ENCODE data around the gene VWA2. TPM values are rescaled to one million over a fixed set of nuclear protein-coding genes. Genes with fewer than 3 reads are reported as not detected.
"Not testable (repeated sequence)": the region's sequence is repeated elsewhere in the genome, so short reads cannot be mapped to it uniquely, and the experiment has no call there.

VWA2 gene
- total RNA-seq, 1 donor from 2014 or later, result 3.5 TPM

- no peak for DNase-seq (ENCODE audit: low read depth)
Observed at GRCh38 chr10:114319406-114320248, 80.6 kb downstream of the VWA2 start.

DNA sequence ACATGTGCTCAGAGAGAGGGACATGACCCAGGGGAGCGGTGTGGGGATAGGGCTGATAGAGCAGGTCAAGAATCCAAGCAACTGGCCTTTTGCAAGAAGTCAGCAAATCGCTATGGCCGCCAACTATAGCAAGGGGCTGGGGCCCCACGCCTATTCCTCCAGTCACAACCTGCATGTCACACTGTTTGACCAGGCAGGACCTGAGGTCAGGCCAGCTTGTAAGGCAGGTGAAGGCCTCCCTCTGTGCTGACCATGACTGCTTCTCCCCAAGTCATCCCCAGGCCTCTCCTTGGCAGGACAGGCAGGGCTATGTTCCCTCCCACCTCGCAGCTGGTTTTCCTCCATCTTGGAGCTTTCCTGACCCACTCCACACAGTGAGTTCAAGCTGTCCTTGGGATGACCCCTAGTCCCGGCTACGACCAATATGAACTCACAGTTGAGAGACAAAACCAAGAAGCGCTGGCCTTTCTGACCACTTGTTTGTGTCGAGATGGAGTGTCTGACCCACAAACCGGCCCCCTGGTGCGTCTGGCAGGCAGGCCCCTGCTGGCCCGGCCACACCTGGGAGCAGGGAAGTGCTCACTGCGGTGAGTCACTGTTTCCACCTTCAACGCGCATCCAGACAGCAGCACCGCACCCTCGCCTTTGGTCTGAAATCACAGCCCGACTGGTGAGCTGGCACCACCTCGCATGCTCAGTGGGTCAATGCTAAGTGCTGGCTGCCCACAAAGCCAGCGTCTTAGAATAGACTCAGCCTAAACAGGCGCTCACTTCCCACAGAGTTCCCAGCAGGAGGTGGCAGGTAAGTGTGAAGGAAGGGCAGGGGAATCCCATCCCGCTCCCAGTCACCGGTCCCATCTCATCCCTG, 81.4 kb downstream of the VWA2 start:
- DNase-seq (ENCODE audit: low read depth), result peak; percentile 47

DNA sequence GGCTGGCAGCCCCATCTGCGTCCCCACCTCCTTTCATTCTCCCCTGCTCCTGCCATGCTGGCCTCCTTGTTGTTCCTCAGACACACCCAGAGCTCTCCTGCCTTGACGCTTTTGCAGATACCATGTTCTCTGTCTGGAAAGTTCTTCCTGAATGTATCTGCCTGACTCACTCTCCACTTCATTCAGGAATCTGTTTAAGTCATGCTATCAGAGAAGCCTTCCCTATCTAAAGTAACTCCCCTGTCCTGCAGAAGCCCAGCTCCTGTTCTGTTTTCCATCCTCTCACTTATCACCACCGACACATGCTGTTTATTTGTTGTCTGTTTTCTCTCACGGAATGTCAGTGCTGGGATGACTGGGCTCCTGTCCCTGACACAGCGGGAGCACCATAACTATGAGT, 83.3 kb downstream of the VWA2 start:
- DNase-seq (ENCODE audit: low read depth), result no peak

DNA sequence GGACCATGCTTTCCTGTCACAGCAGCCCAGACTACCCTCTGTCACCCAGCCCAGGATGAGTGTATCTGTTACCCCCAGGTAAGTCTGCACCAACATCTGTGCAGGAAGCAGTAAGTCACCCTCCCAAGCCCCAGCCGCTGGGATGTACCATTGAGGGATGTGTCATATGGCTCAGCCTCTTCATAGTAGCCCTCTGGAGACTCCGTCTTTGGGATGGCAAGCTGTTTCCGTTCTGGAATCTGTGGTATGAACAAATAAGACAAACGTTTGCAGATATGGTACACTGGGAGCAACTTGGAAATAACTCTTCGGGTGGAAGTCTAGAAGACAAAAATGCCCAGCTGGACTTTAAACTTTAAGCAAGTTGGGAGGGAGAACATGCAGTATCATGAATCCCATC, 84.0 kb downstream of the VWA2 start:
- no peak for DNase-seq (ENCODE audit: low read depth)

DNA sequence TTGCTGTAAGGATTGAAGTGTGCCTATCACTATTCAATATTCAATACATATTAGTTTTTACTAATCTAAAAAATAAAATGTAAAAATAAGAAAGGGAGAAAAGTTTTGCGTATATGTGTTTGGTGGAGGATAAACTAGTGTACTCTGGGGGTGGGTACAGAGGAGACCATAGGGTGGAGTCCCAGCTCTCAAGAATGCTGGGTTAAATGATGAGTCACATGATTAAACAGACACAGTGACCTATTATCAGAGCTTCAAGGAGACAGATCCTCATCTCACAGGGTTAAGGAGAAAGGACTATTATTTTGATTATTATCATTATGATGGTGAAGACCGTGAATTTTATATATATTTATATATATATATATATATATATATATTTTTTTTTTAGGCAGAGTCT, 87.7 kb downstream of the VWA2 start:
- DNase-seq (ENCODE audit: low read depth), result no peak

- no peak for DNase-seq (ENCODE audit: low read depth)
Observed at GRCh38 chr10:114327537-114328440, 88.7 kb downstream of the VWA2 start.

DNA sequence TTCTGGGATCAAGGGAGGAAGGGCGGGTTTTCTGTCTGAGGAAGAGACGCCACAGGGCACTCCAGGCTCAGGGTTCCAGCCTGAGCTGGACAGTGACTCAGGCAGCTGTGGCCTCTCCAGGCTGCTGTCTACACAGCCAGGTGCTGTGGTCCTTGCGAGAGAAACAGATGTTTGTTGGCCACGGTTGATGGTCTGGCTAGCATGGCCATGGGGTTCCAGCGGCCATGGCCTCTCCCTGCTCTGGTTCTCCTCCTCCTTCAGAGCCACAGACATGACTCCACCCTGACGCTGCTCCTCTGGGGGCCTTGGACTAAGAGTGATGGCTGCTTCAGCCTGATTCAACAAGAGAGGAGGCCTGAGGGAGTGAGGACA, 89.4 kb downstream of the VWA2 start:
- no peak for DNase-seq (ENCODE audit: low read depth)

DNA sequence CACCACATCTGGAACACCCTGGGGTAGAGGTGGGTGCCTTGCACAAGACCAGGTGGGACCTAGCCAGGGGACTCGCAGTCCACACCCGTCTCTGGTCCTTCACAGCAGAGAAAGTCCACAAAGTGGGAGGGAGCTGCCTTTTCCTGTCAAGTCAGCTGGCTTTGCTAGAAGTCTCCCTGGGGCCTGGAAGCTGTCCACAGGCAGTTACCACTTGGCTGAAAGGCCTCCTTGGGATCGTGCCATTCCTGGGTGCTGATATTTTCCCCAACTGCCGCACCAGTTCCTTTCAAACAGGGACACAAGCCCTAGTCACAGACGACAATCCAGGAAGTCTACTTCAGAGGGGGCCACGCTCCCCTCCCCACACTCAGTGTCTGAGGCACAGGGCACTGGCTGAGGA, 89.8 kb downstream of the VWA2 start:
- no peak for DNase-seq (ENCODE audit: low read depth)

DNA sequence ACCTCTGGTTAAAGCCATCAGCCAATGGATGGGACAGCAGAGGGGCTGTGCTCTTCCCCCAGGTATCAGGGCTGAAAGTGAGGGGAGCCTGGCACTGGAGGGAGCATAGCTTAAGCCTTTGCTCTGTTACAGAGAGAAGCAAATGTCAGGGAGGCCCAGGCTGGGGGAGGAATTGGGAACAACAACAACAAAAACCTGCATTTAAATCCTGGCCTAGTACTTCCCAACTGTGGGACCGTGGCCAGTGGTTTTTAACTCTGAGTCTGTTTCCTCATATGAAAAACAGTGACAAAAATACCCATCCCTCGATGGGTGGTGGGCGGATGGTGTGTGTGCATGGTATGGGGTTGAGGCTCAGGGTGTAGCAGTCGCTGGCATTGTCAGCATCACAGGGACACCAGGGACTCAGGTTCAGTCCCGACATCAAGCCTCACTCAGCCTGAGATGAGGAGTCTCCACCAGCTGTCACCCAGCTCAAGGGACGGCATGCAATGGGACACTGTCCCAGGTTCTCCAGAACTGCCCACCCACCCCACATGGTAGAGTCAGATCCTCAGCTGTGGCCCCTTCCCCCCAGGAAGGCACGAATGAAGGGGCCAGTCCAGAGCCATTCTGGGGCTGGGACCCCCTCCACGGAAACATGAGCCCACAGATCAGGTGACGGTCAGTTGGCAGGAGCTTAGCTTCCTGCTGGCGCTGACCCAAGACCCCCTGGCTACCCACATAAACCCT, 90.7 kb downstream of the VWA2 start:
- no peak for DNase-seq (ENCODE audit: low read depth)

DNA sequence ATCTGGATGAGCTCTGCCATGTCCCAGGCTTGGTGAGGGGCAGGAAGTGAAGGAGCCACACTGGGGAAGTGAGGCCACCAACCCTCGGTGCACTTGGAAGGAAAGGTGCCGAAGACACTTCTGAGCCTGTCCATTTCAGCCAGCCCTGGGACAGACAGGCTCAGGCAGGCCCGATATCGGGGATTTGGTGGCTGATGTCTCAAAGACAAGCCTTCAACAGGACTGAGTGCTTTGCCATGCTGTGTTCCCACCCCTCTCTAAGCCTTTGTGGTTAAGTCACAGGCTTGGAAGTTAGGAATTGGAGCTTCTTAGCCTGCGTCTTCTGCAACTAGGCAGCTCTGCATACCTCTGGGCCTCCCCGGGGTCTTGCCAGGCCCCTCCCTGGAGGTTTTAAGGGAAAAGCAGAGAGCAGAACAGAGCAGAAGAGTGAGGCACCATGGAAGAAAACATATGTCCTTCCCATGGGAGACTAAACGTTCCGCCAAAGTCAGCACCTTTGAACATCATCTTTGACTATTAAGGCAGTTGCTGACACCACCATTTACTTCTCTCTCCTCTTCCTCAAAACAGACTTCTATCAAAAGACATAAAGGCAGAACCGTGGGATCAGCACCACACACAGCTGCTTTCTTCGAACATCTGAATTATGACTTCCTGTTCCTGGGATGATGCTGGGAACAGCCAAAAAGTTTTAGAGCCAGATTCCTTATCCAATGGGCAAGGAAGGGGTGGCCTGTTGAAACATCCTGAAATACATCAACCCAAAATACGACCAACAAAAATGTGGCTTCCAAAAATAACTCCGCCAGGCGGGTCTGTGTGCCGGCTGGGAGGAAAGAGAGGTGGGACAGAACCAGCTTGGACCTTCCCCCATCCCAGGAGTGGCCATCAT, 93.5 kb downstream of the VWA2 start:
- DNase-seq (ENCODE audit: low read depth), result no peak

DNA sequence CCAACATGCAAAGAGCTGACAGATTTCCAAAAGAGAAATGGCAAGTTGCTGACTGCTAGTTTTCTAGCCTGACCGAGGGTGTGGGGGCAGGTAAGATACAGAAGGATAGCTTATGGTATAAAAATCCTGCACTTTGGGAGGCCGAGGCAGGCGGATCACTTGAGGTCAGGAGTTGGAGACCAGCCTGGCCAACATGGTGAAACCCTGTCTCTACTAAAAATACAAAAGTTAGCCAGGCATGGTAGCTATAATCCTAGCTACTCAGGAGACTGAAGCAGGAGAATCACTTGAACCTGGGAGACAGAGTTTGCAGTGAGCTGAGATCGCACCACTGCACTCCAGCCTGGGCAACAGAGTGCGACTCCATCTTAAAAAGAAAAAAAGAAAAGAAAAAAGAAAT, 94.4 kb downstream of the VWA2 start:
- DNase-seq (ENCODE audit: low read depth), result not testable (repeated sequence)

DNA sequence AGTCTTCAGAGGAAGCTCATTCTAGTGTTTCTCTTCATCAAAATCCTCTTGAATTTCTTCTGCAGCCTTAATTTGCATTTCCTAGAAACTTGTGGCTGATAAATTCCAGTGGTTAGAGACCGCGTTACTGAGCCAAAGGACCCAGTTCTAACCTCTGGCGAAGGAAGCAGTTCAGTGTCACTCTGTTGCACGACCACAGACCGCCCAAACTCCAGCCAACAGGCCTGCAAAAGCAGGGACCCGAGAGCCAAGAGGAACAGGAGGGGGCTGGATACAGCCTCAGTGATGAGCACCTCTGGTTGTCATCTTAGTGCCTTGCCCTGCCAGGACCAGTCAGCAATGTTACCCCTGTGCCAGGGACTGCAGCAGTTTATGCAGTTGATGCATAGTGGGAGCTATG, 95.2 kb downstream of the VWA2 start:
- DNase-seq (ENCODE audit: low read depth), result peak; percentile 45

DNA sequence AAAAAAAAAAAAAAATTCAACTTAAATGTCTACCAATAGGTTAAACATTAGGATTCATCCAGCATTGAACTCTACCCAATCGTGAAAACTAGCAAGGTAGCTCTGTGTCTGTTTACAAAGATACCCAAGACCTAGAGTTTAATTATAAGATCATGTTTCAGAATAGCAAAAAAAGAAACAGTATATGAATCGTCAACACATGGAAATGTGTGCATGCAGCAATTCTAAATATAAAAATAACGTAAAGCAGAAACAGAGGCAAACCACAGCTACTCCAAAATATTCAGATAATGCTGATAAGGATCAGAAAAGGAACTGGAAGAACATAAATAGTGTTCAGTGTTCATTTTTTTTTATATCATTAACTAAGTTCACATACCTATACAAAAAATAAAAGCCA, 96.6 kb downstream of the VWA2 start:
- DNase-seq (ENCODE audit: low read depth), result no peak

DNA sequence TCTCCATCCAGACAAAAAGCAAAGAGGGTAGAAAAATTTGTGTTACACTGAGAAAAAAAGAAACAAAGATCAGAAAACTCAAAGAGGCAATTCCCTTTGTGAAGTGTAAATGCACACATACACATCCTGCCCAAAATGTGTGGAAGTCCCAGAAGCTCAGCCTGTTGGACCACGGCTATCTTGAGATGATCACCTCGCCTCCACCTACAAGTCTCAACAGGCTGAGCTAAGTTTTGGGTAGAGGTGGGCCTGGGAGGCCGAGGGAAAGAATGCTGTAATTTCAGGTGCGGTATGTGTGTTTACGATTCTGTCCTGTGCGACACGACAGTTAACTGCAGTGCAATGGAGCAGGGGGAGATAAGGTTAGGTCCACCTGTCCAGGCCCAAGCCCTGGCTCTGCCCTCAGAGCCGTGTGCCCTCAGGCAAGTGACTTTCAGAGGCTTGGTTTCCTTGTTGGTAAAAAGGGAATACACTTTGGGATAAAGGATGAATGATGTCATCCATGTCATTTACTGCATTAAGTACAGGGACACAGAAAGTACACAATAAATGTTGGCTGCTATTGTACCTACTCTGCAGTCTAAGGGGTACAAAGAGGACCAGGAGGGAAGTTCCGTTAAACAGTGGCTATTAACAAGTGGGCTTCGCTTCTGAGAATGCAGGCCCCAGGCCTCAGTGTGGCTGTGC, 97.9 kb downstream of the VWA2 start:
- no peak for DNase-seq (ENCODE audit: low read depth)

- no peak for DNase-seq (ENCODE audit: low read depth)
Observed at GRCh38 chr10:114337510-114338462, 98.7 kb downstream of the VWA2 start.

- no peak for DNase-seq (ENCODE audit: low read depth)
Observed at GRCh38 chr10:114340816-114341215, 101.8 kb downstream of the VWA2 start.
